ENCODE data around the gene INS. TPM values are rescaled to one million over a fixed set of nuclear protein-coding genes. Genes with fewer than 3 reads are reported as not detected.
A peak's percentile ranks its signal among the peaks of the same experiment; 100 is the strongest.
"Not testable (repeated sequence)": the region's sequence is repeated elsewhere in the genome, so short reads cannot be mapped to it uniquely, and the experiment has no call there.

The INS gene
- total RNA-seq, 2 donors from 2014 or later = not detected

GRCh38 chr11:2189938-2190656 lies 29.1 kb upstream of the INS start:
- no peak for ATAC-seq
- intact Hi-C loops (cut with DNase I) = loop anchor here in 1 of 2 donors (10.0 kb wide), 2 partner anchors 345 to 705 kb away; no protein-coding TSS in a partner anchor

GRCh38 chr11:2188745-2189144 lies 27.7 kb upstream of the INS start:
- intact Hi-C loops (cut with DNase I) = no loop called here
- ATAC-seq (no peak), DNase-seq (no peak)

More at GRCh38 chr11:2189938-2190656, 29.1 kb upstream of the INS start:
- no peak for DNase-seq

- intact Hi-C loops (cut with DNase I) = no loop called here
- ATAC-seq = no peak
- no peak for DNase-seq
Measured at GRCh38 chr11:2187280-2187707, 26.3 kb upstream of the INS start.

GRCh38 chr11:2186669-2187279 lies 25.8 kb upstream of the INS start:
- DNase-seq (no peak), ATAC-seq (peak in 1 of 2 donors; percentile 39)
- intact Hi-C loops (cut with DNase I) = no loop called here

- DNase-seq = no peak
- no peak for ATAC-seq
- intact Hi-C loops (cut with DNase I) = no loop called here
Measured at GRCh38 chr11:2185324-2186085, 24.5 kb upstream of the INS start.

- no peak for DNase-seq
- ATAC-seq = no peak
- intact Hi-C loops (cut with DNase I) = no loop called here
Measured at GRCh38 chr11:2182692-2183474, 21.9 kb upstream of the INS start.

GRCh38 chr11:2182075-2182474 lies 21.1 kb upstream of the INS start:
- intact Hi-C loops (cut with DNase I) = no loop called here
- ATAC-seq = no peak

GRCh38 chr11:2180789-2181370 lies 19.9 kb upstream of the INS start:
- no peak for ATAC-seq
- no peak for DNase-seq
- intact Hi-C loops (cut with DNase I) = no loop called here

More at GRCh38 chr11:2182075-2182474, 21.1 kb upstream of the INS start:
- no peak for DNase-seq

GRCh38 chr11:2180347-2180746 lies 19.3 kb upstream of the INS start:
- ATAC-seq = no peak
- no peak for DNase-seq
- intact Hi-C loops (cut with DNase I) = no loop called here

- intact Hi-C loops (cut with DNase I) = no loop called here
- no peak for DNase-seq
- ATAC-seq = no peak
Measured at GRCh38 chr11:2179516-2179915, 18.5 kb upstream of the INS start.

- intact Hi-C loops (cut with DNase I) = no loop called here
- ATAC-seq (no peak), DNase-seq (no peak)
Measured at GRCh38 chr11:2178906-2179494, 18.0 kb upstream of the INS start.

- intact Hi-C loops (cut with DNase I); DNase-seq; ATAC-seq: not testable (repeated sequence)
Measured at GRCh38 chr11:2178055-2178773, 17.2 kb upstream of the INS start.

- DNase-seq = no peak
- intact Hi-C loops (cut with DNase I) = no loop called here
- ATAC-seq = no peak
Measured at GRCh38 chr11:2177076-2177475, 16.1 kb upstream of the INS start.

GRCh38 chr11:2176389-2176900 lies 15.4 kb upstream of the INS start:
- no peak for DNase-seq
- intact Hi-C loops (cut with DNase I) = no loop called here
- ATAC-seq = no peak

- DNase-seq = no peak
- intact Hi-C loops (cut with DNase I) = no loop called here
- ATAC-seq = peak; percentile 49 to 65
Measured at GRCh38 chr11:2175659-2176058, 14.7 kb upstream of the INS start.

- DNase-seq (no peak), ATAC-seq (no peak)
- intact Hi-C loops (cut with DNase I) = no loop called here
Measured at GRCh38 chr11:2174361-2174760, 13.4 kb upstream of the INS start.

- no peak for DNase-seq
- intact Hi-C loops (cut with DNase I) = no loop called here
- ATAC-seq = no peak
Measured at GRCh38 chr11:2173761-2174160, 12.8 kb upstream of the INS start.

Data from left cardiac atrium (tissue), 4 donors.